DND-41 (cell line): Measurements from ENCODE around the gene KRT6B.

Source experiments
- ATAC-seq: fragments of 200-7000 bp; cut with Tn5 transposase; 3 replicates; pipeline ENCODE4 v1.9.1; 2021; ENCODE audit warnings: low read depth; ENCODE audit not compliant: insufficient read depth
- DNase-seq: peaks from one replicate; pipeline ENCODE4 v3.0.0-alpha.2; 2020
- H2AFZ ChIP-seq: 2 replicates; pipeline ENCODE4 v1.6.0; 2012; ENCODE audit warnings: low read depth, low read length
- H3K27ac ChIP-seq: 2 replicates; pipeline ENCODE4 v1.5.1; 2012; ENCODE audit warnings: low read length, inconsistent platforms
- H3K27me3 ChIP-seq: fragments of 200-600 bp; sonication (generic); 2 replicates; pipeline ENCODE4 v1.6.0; 2012; ENCODE audit warnings: low read length, mild to moderate bottlenecking, inconsistent platforms; ENCODE audit not compliant: insufficient read depth, poor library complexity
- H3K36me3 ChIP-seq: 2 replicates; pipeline ENCODE4 v1.5.1; 2012; ENCODE audit warnings: low read length, inconsistent platforms; ENCODE audit not compliant: insufficient read depth
- H3K4me1 ChIP-seq: 2 replicates; pipeline ENCODE4 v1.5.1; 2012; ENCODE audit warnings: mild to moderate bottlenecking, low read length; ENCODE audit not compliant: insufficient read depth
- H3K4me2 ChIP-seq: 2 replicates; pipeline ENCODE4 v1.6.0; 2012; ENCODE audit warnings: mild to moderate bottlenecking, moderate library complexity, low read length, inconsistent platforms; ENCODE audit not compliant: insufficient read depth
- H3K4me3 ChIP-seq, 2 experiments: fragments of 200-600 bp in 1 of 2; shearing (Covaris generic) in 1 of 2; 2 replicates each; pipeline ENCODE4 v1.5.1; 2012 to 2016; ENCODE audit warnings: inconsistent platforms in 2 of 2, low read length in 2 of 2, mild to moderate bottlenecking in 2 of 2, low read depth in 1 of 2, moderate library complexity in 1 of 2
- H3K79me2 ChIP-seq: 2 replicates; pipeline ENCODE4 v1.6.0; 2012; ENCODE audit warnings: low read length, inconsistent platforms; ENCODE audit not compliant: insufficient read depth
- H3K9ac ChIP-seq: 2 replicates; pipeline ENCODE4 v1.6.0; 2012; ENCODE audit warnings: low read depth, mild to moderate bottlenecking, inconsistent platforms, low read length, moderate library complexity
- H3K9me3 ChIP-seq: 2 replicates; pipeline ENCODE4 v1.5.1; 2012; ENCODE audit warnings: low read length, moderate library complexity, mild to moderate bottlenecking, inconsistent platforms; ENCODE audit not compliant: insufficient read depth, severe bottlenecking
- H4K20me1 ChIP-seq: 2 replicates; pipeline ENCODE4 v1.6.0; 2012; ENCODE audit warnings: low read length; ENCODE audit not compliant: insufficient read depth
- EZH2 ChIP-seq: IDR thresholded peaks from 3 replicates; pipeline ENCODE4 v1.6.1; 2012; ENCODE audit warnings: borderline replicate concordance, low read depth, mild to moderate bottlenecking, moderate library complexity, low read length, inconsistent platforms; ENCODE audit not compliant: severe bottlenecking
- TF ChIP-seq, protein P1 (sequence below): IDR thresholded peaks from 2 replicates; pipeline ENCODE4 v1.5.1; 2012; ENCODE audit warnings: borderline replicate concordance, low read length, moderate library complexity, mild to moderate bottlenecking; ENCODE audit not compliant: poor library complexity, severe bottlenecking; ENCODE audit errors: extremely low read depth

KRT6B gene

GRCh38 chr12:52416795-52417194 lies 35.2 kb downstream of the KRT6B start:
- Histone ChIP-seq H3K27me3 (peaks cover 19% of the 10 kb centered on the region), H3K79me2 (no peaks in the 10 kb centered on the region), H2AFZ (no peak overlapping the region), H3K9me3 (no peaks in the 10 kb centered on the region), H3K27ac (no peak overlapping the region), H3K4me2 (no peak overlapping the region), H3K4me3 (no peak overlapping the region), H4K20me1 (no peaks in the 10 kb centered on the region), H3K4me1 (no peaks in the 10 kb centered on the region), H3K36me3 (no peaks in the 10 kb centered on the region), H3K9ac (no peak overlapping the region)
- TF ChIP-seq, protein P1, sequence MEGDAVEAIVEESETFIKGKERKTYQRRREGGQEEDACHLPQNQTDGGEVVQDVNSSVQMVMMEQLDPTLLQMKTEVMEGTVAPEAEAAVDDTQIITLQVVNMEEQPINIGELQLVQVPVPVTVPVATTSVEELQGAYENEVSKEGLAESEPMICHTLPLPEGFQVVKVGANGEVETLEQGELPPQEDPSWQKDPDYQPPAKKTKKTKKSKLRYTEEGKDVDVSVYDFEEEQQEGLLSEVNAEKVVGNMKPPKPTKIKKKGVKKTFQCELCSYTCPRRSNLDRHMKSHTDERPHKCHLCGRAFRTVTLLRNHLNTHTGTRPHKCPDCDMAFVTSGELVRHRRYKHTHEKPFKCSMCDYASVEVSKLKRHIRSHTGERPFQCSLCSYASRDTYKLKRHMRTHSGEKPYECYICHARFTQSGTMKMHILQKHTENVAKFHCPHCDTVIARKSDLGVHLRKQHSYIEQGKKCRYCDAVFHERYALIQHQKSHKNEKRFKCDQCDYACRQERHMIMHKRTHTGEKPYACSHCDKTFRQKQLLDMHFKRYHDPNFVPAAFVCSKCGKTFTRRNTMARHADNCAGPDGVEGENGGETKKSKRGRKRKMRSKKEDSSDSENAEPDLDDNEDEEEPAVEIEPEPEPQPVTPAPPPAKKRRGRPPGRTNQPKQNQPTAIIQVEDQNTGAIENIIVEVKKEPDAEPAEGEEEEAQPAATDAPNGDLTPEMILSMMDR = no peak
- TF ChIP-seq EZH2 = no peak
- no peak for ATAC-seq
- DNase-seq = no peak

DNA sequence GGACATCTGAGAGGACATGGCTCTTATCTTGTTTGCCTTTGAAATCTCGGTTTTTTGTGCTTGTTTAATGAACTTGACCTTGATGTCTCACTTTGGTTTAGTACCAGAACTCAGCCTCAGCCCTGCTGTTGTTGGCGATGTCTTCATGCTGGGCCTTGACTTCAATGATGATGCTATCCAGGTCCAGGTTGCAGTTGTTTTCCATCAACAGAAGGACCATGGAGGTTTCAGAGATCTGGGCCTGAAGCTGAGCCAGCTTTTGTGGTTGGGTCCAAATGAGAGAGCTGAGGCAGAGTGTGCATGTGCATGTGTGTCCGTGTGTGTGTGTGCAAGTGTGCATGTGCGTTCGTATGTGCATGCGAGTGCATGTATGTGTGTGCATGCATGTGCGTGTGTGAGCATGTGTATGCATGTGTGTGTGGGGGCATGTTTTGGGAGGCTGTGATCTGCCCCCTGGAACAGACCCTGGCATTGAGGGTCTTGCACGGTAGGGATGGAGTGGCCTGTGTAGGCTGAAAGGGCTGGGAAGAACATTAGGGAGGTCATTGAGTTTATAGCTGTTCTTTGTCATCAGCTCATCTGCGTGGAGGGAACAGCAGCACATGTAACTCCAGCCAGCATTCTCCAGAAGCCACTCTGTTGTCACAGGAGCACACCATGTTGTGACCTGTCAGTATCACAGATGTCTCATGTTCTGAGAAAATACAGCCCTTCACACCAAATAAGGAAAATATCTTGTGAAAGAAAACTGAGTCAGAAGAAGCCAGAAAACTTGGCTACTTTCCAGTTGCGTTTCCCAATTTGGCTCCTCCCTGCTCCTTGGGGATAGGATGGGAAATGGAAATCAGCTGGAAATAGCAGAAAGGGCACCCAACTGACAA lies 35.8 kb downstream of the KRT6B start:
- Histone ChIP-seq H3K36me3 (no peaks in the 10 kb centered on the region), H3K27me3 (peaks cover 14% of the 10 kb centered on the region), H3K9ac (no peak overlapping the region), H4K20me1 (no peaks in the 10 kb centered on the region), H3K4me2 (no peak overlapping the region), H3K27ac (no peak overlapping the region), H3K9me3 (no peaks in the 10 kb centered on the region), H3K4me3 (no peak overlapping the region), H3K79me2 (no peaks in the 10 kb centered on the region), H2AFZ (no peak overlapping the region), H3K4me1 (no peaks in the 10 kb centered on the region)
- TF ChIP-seq, protein P1 = no peak
- TF ChIP-seq EZH2 = no peak
- ATAC-seq = no peak
- DNase-seq = no peak

- no peak overlapping the region for H3K4me2 ChIP-seq
- no peak for ATAC-seq
- H3K9me3 ChIP-seq = no peaks in the 10 kb centered on the region
- H3K27me3 ChIP-seq = peaks cover 13% of the 10 kb centered on the region
- H4K20me1 ChIP-seq = no peaks in the 10 kb centered on the region
- no peaks in the 10 kb centered on the region for H3K36me3 ChIP-seq
- no peaks in the 10 kb centered on the region for H3K79me2 ChIP-seq
- H2AFZ ChIP-seq = no peak overlapping the region
- no peak overlapping the region for H3K4me3 ChIP-seq
- no peak for DNase-seq
- no peak overlapping the region for H3K27ac ChIP-seq
- H3K9ac ChIP-seq = no peak overlapping the region
- no peaks in the 10 kb centered on the region for H3K4me1 ChIP-seq
- TF ChIP-seq EZH2 = no peak
- TF ChIP-seq, protein P1 = no peak
Measured at GRCh38 chr12:52414936-52415335, 37.0 kb downstream of the KRT6B start.
